ENCODE measurements around the gene EPS15. TPM values are rescaled to one million over a fixed set of nuclear protein-coding genes. Genes with fewer than 3 reads are reported as not detected.

EPS15 gene
- total RNA-seq, 1 donor from 2014 or later = 55.0 TPM

Other genes with a start within 250 kb of the EPS15 start
- 0.12 and 0.28 TPM in 2 replicates for gene TTC39A, start 188.7 kb downstream of the EPS15 start, total RNA-seq
- 47.4 and 47.9 TPM in 2 replicates for gene OSBPL9, start 97.8 kb upstream of the EPS15 start, total RNA-seq

All from activated CD4-positive, alpha-beta T cell treated with anti-CD3 and anti-CD28 coated beads, Interleukin-2, amount 10 ng/mL, durations not matched to agents 24 days and 14 days (primary cell).